ENCODE data around the gene LIG1.

The LIG1 gene

DNA sequence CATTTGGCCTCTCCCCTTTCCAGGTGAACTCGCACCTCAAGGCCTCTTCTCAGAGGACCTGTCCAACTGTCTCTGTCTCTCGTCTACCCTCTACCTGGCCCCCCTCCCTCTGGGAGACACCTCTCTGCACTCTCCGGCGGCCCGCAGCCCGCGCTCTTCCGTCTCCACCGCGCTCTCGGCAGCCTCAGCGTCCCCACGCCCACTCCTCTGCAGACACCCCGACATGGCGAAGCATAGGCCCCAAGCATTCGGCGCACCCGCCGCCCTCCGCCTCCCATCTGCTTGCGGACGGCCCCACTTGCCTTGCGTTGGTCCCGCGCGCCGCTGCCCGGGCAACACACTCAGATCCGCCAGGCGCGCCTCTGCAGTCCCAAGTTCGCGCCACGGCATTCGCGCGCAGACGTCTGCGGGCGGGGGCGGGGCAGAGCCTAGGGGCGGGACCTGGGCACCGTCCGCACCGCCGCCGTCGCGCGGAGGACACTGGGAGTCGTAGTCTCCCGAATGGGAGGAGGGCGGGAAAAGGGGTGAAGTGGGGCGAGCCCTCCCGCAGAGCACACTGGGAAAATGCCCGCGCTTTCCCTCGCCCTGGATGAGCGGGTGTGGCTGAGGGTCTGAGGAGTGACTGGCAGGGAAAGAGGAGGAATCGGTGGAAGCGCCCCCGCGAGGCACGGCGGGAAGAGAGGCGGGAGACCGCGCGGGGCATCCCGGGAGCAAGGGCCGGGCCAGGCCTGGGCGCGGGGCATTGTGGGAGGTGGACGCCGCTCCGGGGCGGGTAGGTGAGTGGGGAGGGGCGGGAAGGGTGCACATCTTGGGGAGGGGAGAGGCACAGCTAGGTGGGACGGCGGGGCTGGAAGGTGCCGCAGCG lies at the start of gene LIG1, which contains the start of gene ZSWIM9:
Gene LIG1 (minus strand): TSS at position 406 of the 865 bp plus-strand sequence. CDS start 4,778 bp downstream, outside the sequence.
Gene ZSWIM9 (plus strand): TSS at position 742 of the 865 bp plus-strand sequence. CDS start 1,123 bp downstream, outside the sequence.
- DNase-seq: peak; percentile 91

DNA sequence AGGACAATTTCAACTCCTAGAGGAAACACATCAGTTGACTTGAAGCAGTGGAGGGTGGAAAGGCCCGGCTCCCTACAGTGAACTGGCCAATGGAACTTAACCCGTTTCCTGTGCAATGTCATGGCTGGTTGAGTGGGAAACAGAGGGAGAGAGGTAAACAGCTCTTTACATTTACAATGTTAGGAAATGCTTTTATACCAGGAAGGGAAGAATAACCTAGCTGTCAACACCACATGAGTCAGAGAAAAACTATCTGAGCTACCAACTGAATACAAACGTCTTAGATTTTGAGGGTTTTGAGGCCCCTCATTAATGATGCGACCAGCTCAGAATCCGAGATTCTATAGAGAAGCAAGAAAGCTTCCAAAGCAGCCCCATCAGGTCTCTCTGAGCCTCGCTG lies 48.9 kb upstream of the LIG1 start:
- no peak for DNase-seq

DNA sequence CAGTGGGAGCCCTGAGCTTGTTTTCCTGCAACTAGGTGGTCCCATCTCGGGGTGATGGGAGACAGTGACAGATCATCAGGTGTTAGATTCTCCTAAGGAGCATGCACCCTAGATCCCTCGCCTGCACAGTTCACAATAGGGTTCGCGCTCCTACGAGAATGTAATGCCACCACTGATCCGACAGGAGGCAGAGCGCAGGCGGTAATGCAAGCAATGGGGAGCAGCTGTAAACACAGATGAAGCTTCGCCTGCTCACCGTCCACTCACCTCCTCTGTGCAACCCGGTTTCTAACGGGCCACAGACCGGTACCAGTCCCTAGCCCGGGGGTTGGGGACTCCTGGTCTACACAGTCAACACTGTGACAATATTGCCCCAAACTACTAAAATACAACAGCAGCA lies 46.8 kb upstream of the LIG1 start:
- no peak for DNase-seq

DNA sequence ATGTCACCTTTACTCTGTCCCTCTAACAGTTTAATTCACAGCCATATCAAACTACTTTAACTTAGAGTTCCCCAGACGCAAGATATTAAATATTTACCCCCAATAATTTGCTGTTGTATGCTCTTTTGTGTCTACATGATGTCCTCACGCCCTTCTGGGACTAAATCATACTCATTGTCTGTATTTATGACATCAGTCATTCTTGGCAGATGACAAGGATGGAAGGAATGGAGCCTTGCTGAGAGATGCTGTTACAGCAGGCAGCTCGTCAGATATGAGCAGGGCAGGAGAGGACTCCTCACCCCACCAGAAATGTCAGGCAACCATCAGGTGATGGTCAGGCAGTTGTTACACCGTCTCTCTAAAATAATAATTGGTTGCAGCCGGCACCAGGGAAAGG lies 43.8 kb upstream of the LIG1 start:
- DNase-seq: no peak

DNA sequence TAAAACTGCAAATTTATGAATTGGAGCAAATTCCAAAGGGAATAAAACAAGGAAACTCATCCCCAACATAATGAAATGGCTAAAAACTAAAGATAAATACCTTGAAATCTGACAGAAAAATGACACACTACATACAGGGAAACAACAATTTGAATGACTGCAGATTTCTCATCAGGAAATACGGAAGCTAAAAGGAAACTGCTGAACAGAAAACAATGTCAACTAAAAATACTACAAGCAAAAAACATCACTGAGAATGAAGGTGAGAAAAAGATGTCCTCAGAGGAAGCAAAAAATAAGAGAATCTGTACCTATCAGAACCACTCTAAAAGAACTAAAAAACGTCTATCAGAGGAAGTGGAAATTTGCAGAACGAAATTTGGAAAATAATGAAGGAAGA lies 39.9 kb upstream of the LIG1 start:
- no peak for DNase-seq

DNA sequence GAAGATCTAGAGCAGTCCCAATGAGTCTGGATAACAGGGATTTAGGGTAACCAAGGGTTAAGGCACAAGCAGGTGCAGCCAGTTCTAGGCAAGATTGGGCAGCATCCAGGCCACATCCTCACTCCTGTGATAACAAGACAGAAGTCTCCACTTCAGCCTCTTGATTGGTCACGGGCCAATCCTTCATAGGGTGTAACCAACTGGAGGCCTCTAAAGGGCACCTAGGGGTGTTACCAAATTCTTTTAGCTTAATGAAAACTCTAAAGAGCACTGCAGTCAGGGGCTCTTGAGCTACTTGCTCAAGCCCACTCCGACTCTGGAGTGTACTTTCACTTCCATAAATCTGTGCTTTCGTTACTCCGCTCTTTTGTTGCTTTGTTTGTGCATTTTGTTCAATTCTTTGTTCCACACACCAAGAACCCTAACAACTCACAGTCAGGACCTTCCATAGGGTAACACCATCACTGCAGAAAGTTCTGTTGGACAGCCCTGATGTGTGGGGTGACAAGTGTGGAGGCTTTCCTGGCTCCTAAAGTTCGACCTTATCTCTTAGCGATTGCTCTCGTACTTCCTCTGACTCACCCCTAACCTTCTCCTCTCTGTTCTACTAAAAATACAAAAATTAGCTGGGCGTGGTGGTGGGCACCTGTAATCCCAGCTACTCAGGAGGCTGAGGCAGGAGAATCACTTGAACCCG lies 36.4 kb upstream of the LIG1 start:
- no peak for DNase-seq

DNA sequence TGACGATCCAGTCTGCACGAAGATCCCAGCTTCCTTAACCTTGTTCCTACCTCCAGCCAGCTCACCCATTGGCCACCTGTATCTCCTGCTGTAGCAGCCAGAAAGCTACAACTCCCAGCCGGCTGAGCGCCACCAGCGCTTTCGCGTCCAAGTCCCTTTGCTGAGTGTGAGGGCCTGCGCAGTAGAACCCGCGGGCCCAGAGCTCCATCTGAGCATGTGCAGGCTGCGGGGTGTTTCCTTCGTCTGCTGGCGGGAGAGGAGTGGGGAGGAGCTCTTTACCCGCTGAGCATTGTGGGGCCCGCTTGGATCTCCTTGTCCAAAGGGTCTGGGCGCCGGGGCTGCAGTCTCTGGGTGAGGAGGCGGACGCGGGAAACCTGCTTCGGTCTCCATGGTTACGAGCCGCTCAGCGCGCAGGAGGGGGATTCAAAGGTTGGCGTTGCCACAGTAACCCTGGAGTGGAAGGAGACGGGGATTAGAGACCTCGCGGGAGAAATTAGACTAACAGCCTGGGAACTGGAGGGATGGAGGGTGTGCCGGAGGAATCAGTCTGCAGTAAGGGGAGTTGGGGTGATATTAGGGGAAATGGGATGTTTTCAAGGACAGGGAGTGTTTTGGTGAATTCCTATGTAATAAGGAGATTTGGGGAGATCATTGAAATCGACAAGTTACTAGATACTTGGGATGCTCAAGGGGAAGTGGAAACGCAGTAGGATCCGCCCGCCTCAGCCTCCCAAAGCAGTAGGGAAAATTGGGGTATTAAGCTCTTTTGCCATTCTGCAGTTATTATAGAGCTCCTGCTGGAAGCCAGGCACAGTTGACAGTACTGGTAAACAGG lies 33.9 kb upstream of the LIG1 start:
- peak; percentile 97 for DNase-seq

DNA sequence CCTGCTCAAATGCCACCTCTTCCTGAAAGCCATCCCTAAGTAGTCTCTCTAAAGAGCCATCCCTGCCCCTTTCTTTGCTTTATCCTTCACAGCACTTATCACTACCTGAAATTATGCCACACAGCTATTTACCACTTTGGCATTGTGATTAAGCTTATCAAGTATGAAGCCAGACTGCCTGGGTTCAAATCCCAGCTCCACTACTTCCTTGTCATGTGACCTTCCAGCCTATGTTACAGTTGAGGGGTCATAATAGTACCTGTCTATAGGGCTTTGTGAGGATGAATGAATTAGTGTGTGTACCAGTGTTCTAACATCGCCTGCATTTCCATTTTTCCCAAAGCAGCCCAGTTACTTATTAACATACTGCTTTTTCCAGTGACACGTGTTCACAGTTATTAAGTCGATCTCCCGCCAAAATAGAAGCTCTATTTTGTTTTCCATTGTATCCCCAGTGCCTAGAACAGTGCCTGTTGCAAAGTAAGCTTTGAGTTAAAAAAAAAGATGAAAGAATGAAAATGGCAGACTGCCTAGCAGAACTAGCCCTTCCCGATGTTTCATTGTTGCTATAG lies 33.2 kb upstream of the LIG1 start:
- DNase-seq: no peak

DNA sequence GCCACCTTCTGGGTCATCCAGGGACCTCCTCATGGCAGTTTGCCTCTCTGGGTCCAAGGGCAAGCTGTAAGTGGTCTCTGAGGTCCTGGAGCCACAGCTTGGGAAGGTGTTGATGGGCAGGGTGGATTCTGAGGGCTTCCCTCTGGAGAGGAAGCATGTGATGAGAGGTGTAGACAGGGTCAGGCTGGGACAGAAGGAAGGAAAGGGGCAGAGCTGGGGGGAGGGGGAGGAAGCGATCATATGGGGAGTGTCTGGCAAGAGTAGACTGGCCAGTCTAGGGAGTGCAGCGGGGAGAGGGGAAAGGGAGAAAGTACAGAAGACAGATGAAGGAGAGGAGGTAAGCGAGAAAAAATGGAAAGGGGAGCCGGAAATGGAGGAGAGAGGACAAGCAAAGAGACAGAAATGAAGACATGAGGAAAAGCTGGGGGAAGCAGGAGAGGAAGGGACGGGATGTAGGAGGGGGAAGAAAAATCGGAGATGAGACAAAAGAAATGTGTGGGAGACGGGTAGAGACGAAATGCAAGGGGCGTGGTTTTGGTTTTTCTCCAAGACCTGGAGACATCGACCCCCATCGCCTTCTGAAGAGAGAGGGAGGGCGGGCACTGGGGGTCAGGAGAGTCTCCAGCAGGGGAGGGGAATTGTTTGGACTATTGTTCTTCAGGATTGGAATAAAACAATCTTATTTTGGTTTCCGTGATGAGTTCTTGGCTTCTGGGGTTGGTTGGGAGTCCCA lies 27.0 kb upstream of the LIG1 start:
- no peak for DNase-seq

DNA sequence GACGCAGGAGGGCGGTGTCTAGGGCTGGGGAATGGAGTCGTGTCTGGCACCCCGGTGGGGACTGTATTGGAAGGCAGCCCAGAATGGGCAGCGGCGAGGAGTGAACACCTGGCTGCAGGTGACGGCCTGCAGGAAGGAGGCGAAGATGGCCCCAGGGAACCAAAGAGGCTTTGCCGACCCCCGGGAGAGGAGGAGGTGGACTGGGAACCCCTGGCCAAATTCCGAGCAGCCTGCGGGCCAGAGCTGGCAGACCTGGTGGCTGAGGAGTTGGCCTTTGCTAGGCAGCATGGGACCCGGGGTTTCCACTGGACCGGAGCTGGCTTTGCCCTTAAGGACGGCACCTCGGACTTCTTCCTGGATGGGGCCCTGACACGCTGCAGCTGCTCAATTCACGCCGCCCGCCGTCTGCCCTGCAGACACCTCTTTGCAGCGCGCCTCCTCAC lies 26.2 kb upstream of the LIG1 start:
- no peak for DNase-seq

DNA sequence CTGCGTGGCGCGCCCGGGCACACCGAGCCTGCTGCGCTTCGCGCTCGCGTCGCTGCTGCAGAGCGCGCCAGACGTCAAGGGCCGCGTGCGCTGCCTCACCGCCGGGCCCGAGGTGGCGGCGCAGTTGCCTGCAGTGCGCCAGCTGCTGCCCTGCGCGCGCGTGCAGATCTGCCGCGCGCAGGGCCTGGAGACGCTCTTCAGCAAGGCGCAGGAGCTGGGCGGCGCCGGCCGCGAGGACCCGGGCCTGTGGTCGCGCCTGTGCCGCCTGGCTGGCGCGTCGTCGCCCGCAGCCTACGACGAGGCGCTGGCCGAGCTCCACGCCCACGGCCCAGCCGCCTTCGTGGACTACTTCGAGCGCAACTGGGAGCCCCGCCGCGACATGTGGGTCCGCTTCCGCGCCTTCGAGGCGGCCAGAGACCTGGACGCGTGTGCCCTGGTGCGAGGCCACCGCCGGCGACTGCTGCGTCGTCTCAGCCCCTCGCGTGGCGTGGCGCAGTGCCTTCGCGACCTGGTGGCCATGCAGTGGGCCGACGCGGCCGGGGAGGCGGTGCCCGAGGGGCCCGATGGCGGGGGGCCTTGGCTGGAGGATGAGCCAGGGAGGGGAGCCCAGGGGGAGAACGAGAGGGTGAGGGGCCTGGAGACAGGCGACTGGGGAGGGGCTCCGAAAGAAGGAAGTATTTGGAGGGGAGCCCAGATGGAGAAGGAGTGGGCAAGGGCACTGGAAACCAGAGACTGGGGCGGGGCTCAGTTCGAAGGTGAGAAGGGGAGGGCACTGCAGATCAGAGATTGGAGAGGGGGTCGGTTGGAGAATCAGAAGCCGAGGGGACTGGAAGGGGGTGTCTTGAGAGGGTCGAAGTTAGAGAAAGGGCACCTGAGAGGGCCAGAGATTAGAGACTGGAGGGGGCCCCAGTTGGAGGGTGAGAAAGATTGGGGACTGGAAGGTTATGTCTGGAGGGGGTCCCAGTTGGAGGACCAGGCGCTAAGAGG lies 25.0 kb upstream of the LIG1 start:
- no peak for DNase-seq

DNA sequence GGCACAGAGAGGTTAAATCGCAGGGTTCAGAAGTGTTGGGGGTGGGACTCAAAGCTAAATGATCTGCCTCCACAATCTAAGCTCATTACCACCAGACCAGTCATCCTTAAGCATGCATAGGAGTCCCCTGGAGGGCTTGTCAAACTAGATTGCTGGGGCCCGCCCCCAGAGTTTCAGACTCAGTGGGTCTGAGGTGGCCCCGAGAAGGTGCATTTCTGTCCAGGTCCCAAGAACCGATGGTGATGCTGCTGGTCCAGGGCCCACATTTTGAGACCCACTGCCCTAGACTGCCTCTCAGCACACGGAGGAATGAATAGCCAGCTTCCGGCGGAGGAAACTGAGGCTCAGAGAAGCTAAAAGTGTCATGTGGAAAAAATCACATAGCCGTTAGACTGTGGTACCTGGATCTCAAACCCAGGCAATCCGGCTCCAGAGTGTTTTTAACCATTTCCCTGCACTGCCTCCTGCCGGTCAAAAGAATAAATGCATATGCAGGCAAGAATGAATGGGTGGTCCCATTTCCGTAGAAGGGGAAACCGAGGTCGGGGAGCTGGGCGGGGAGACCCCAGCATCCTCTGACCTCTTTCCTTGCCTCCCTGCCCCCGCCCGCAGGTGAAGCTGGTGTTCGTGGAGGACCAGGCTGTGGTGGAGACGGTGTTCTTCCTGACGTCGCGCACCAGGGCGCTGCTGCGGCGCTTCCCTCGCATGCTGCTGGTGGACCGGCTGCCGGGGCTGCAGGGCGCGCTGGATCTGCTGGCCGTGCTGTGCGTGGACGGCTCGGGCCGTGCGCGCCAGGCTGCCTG lies 24.1 kb upstream of the LIG1 start:
- no peak for DNase-seq

DNA sequence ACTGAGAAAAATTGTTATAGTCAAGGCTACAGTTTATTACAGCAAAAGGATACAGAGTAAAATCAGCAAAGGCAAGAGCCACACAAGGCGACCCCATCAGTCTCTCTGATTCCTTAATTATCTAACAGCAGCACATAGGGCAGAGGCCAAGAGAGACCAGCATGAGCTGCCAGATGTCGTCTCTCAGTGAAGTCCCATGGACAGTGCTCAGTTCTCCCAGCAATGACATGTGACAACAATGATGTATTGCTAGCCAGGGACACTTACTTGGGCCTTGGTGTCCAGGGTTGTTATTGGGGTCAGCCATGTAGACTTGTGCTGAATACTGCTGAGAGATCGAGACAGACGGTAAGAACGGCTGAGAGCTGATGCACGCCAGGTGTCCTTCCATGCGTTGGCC lies 22.6 kb upstream of the LIG1 start:
- DNase-seq: no peak

DNA sequence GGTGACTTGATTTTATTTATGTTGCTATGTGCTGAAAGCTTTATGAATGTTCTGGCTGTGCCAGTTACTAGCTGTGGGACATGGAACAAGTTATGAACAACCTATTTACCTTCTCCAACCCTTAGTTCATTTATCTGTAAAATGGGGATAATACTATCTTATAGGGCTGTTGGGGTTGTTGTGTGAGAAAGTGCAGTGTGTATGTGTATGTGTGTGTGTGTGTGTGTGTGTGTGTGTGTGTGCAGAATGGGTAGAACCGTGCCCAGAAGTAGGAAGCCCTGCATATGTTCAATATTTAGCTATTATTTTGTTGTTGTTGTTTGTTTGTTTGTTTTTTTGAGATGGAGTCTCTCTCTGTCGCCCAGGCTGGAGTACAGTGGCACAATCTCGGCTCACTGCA lies 20.7 kb upstream of the LIG1 start:
- DNase-seq: no peak

DNA sequence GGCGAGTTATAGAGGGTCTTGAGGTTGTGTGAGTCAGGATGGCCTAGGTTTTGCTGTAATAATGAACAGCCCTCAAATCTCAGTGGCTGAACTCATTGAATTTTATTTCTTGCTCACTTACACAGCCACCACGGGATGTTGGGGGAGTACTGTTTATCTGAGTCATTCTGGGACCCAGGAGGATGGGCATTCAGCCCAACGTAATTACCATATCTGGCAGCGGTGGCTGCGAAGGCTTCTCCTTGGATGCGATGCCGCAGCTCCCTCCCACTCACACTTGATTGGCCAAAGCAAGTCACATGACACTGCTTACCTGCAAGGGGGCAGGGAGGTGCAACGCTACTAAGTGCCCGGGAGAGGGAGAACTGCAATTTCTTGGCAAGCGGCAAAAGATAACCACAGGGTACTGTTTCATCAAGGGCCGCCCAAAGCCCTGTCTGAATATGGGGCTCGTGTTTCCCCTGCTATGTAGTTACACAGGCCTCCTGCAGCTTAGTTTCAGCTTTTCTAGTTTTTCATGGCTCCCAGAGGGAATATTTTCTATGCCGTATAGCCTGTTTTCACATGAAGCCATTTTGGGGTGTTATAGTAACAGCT lies 20.2 kb upstream of the LIG1 start:
- no peak for DNase-seq

DNA sequence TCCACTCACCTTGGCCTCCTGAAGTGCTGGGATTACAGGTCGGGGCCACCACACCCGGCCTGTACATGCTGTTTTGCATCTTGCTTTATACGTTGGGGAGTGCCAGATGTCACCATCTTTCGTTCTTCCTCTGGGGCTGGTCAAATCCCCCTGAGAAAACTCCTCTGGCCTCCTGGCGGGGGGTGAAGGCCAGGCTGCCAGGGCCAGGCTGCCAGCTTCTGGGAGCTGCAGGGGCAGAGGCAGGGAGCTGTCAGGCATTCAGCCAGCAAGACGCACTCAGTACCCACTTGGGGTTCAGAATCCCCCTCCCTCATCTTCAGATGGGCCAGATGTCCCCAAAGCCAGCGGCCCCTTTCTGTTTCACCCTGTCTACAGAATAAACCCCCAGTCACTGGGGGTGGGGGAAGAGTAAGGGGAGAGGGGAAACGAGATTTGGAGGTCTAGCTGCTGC lies 16.4 kb upstream of the LIG1 start:
- no peak for DNase-seq

DNA sequence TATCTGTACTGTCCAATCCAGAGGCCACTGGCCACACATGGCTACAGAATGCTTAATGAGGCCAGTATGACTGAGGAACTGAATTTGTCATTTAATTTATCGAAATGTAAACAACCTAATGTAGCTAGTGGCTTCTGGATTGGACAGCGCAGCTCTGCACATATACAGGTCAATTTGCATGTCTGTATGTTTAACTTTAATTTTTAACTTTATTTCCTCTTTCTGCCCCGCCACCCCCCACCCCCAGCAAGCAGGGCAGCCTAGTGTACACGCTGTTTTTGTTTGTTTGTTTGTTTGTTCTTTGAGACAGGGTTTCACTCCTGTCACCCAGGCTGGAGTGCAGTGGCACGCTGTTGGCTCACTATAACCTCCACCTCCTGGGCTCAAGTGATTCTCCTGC lies 15.9 kb upstream of the LIG1 start:
- DNase-seq: no peak

DNA sequence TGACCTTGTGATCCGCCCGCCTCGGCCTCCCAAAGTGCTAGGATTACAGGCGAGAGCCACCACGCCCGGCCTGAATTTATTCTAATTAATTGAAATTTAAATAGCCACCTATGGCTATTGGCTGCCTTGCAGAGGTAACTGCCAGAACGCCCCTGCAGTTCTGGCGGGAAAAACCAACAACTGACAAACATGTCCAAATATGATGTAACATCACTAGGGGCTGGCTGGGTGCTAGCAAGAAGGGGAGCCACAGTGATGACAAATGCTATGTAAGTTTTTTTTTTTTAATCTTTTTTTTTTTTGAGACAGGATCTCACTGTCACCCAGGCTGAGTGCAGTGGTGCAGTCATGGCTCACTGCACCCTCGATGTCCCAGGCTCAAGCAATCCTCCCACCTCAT lies 13.2 kb upstream of the LIG1 start:
- DNase-seq: no peak

DNA sequence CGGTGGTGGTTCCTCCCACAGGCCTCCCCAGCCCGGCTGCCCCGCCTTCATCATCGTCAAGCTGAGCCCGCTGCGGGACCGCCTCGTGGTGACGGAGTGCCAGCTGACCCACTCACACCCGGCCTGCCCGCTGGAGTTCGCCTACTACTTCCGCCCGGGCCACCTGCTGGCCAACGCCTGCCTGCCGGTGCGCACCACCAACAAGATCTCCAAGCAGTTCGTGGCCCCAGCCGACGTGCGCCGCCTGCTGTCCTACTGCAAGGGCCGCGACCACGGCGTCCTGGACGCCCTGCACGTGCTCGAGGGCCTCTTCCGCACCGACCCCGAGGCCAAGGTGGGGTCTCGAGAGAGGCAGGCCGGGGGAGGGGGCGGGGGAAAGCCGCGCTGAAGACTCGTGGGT lies 12.3 kb upstream of the LIG1 start:
- no peak for DNase-seq

DNA sequence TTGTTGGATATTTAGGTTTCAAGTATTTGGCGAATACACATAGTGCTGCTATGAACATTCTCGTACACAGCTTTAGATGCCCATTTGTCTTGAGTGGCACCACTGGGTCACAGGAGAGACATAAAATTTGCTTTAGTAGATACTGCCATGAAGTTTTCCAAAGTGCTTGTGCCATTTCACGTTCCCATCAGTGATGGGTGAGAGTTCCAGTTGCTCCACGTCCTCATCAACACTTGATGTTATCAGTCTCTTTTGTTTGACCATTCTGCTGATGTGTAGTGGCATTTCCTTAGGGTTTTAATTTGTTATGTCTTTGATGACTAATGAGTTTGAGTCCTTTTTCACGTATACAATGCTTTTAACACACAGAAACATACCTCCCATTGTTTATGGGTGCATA lies 11.4 kb upstream of the LIG1 start:
- DNase-seq: no peak
